GM19468 (cell line): ENCODE results near the gene FSTL4.

Experiments used
- ATAC-seq: cut with Tn5 transposase; IDR thresholded peaks from one replicate; pipeline ENCODE4 v1.9.1; 2021; ENCODE audit warnings: mild to moderate bottlenecking, moderate library complexity, moderate number of reproducible peaks; ENCODE audit not compliant: unreplicated experiment; ENCODE audit errors: extremely low read depth

The FSTL4 gene

DNA sequence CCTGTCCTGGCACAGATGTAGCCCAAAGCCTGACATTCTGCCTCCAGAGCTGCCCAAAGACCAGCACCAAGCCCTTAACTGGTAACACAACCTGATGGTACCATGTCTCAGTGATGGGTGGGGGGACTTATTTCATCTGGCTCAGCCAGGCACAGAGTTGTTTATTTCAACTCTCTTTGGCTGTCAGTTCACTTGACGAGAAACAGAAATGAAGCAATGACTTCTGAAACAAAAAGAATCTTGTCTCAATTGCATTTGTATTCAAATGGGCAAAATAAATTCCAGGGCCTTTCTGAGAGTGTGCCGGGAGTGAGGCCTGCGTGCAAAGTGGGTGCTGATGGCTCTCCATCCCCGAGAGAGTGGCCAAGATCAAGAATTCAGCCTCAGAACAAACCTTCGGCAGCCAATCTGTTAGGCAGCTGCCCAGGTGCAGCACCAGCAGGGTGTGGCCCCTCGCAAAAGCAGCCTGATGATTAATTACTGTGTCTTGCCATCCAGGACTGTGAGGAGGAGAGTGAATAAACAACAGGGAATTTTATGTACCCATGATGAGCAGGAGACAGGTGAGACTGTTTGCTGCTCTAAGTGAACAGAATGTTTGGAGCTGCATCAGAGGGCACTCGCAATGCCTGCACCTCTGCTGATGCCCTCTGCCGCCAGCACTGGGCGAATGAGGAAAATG is 322.5 kb downstream of the FSTL4 start:
- no peak for ATAC-seq

GRCh38 chr5:133287500-133287899 is 324.8 kb downstream of the FSTL4 start:
- no peak for ATAC-seq

DNA sequence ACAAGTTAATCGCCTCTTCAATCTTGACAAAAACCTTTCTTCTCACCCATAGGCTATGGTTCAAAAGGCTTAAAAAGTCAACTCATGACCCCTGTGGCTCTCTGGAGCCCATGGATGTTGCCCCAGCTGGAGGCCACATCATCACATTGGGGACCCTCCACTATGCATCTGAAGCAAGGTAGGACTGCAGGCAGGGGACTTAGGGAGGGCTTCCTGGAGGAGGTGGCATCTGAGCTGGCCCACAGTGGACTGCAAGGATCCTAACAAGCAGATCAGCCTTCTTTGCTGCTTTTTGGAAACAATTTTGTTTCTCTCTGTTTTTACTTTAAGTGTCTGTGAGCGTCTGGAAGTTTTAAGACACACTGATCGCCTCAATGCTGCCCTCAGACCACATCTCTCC is 325.9 kb downstream of the FSTL4 start:
- ATAC-seq: no peak

DNA sequence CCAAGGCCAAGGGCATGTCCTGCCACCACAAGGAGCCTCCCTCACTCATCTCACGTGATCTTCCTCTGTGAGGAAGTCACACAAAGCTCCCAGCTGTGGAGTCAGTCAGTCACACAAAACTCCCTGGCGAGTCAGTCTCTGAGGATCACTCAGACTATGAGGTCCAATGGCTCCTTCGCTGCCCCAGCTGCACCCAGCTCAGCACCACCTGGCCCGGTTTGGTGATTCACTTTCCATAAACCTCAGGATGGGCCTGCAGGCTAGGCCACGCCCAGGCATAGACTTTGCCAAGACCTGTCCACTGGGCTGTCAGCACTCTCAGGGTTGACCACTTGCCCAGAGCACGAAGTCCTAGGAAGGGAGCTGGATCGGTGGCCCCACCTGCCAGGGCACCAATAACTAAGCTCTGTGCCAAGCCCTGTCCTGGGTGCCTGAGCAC is 326.7 kb downstream of the FSTL4 start:
- ATAC-seq: no peak

DNA sequence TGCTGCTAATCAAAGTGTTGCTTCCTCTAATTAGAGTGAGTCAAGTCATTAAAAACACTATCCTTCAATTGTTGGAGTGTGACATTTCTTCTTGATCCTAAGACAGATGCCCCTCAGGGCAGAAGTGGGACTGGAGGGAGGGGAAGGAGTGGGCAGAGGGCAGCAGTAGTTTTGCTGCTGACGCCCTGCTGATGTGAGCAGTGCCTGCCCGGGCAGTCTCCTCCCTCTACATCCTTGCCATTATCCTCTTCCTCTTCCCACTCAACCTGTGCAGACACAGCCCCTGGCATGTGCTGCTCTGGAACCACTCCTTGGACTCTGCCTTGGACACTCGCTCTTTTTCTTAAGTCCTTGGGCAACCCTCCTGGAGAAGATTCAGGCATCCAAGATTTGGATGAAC is 328.0 kb downstream of the FSTL4 start:
- no peak for ATAC-seq

GRCh38 chr5:133278317-133278716 is 334.0 kb downstream of the FSTL4 start:
- ATAC-seq: no peak

DNA sequence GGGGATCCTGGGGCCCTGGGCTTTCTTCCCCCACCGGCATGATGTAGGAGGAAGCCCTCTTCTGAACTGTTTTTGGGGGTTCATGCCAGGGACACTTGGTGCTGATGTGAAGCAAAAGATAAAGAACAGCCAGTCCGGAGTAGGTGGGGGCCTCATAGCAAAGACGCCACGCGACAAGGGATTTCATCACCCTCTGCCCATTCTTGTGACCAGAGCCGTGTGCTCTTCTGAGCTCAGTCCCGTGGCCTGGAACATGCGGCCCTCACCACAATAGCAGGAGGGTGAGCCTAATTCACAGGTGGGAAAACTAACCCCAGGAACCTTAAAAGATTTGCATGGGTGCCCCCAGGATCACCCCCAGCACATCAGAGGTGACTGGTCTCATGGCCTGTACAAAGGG is 334.6 kb downstream of the FSTL4 start:
- ATAC-seq: no peak

DNA sequence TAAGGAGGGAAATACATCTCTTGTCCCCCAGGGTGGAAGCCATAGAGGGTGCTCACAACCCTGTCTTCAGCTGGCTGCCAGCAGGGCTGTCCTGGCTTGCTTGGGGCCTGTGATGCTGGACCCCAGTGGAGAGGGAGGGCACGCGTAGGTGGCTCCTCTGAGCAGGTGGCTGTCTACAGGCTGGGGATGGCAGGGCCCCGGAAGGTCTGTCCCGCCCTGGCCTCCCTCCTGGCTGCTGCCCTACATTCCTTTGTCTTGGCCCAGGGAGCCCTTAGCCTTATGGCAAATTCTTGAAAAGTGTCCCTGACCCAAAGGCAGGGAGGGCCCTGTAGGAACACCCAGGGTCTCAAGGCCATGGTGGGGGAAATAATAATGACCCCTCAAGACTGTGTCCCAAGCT is 336.2 kb downstream of the FSTL4 start:
- no peak for ATAC-seq

GRCh38 chr5:133275631-133276030 is 336.7 kb downstream of the FSTL4 start:
- ATAC-seq: no peak

DNA sequence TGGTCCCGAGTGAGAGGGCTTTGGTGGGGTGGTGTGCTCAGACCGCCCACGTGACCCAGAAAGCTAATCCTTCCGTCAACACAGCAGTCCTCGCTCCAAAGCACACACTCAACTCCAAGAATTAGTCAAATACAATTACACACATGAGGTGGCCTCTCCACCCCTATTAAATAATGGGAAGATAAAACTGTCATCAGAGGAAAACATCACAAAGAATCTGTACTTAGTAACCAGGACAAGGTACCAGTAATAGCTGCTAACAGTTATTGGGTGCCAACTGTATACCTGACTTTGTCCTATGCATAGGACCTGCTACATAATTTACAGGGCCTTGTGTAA is 337.8 kb downstream of the FSTL4 start:
- ATAC-seq: no peak

DNA sequence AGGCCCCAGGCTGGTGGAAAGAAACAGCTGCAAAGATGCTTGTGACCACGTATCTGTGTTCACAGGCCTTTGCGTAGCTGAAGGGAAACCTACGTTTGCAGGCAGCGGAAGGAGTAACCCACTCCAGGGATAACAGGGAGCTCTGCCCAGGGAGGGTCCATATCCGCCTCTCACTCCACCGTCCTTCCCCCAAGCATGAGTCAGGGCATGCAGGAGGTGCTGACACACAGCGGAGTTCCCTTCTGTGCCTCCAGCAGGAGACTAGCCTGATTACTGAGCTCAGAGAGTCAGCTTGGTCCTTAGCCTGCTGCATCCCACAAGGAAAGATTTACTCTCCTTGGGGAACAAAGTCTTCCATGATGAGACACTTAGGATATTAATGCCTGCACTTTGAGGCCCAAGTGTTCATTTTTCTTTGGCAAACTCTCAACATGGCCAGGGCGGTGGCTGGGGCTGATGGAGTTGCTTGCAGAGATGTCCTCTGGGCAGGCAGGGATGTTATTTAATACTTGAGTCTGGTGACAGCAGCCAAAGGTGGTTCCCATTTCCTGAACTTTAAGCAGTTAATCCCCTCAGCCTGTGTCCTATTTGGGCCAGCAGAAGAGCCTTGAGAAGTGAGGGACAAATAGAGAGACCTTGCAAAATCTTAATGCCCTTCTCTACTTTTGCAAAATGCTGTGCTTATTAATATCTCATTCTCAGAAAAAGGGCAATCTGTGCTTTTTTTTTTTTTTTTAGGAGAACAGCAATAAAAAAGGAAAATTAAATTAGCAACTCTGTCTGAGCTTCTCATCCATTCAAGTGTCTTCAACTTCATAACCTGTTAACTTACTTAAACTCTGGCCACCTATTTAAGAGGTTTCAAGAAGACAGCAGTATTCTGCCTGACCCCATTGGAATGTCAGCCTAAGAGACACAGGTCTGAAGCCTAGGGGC is 338.4 kb downstream of the FSTL4 start:
- no peak for ATAC-seq

DNA sequence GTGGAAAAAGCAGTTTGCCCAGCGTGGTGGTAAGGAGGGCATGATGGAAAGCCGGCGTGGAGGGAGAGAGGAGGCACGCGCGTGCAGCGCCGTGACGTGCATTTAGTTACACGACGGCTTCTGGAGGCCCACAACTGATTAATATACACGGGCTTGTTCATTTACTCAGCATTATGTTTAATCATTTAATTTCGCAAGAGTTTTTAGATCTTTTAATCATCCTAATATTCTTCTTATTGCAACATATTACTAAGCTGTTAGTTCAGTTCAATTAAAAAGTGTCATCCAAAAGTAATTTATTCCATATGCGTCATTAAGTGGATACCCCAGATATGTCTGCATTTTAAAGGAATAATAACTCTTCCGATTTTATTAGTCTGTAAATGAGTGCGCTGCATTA is 340.0 kb downstream of the FSTL4 start:
- no peak for ATAC-seq

DNA sequence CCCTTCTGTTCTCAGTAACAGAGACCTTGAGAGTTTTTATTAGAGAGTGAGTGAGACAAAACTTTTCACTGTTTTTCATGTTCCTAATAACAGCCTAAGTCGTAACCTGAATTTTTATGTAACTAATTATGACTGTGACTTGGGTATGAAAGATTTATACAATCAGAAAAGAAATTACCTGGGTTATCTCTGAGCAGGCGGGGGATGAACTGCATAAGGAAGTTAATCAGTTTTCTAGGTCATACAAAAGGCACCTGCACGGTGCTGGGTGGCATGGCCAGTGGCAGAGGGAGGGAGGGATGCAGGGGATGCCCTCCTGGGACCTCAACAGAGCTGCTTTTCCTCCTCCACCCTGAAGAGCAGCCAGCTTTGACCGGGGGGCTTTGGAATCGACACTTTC is 340.7 kb downstream of the FSTL4 start:
- no peak for ATAC-seq

DNA sequence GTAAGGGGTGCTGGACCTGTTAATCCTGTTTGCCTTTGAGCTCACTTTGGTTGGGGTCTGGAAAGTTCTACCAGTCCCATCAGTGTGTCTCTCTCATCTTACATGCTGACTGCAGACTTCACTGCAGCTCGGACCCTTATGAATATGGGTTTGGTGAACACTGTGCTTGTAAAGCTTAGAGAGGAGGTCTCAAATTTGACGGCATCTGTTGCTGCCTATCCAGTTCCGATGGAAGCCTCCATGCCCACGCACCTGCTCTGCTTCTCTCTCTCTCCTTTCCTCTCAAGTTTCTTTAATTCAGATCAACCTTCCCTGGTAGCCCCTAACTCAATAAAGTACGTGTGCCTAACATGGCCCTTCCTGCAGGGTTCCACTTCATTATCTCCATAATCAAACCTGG is 342.6 kb downstream of the FSTL4 start:
- no peak for ATAC-seq

DNA sequence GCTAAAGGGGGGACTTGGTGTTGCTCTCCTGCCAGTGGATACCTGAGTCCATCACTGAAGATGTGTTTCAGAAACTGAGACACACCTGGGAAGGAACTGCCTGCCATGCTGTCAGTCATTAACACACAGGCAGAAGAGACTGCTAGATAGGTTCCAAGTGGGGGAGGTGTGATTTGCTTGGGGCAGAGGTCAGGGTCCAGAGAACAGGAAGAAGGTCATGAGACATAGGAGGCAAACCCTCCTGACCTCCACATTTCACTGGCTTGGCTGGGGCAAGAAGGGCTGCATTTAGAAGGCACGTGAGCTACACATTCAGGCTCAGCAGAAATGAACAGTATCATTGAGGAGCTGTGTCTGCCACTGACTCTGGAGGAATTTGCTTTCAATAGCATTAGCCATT is 344.7 kb downstream of the FSTL4 start:
- no peak for ATAC-seq

GRCh38 chr5:133266966-133267365 is 345.4 kb downstream of the FSTL4 start:
- ATAC-seq: no peak

- no peak for ATAC-seq
These were observed 345.8 kb downstream of the FSTL4 start for GRCh38 chr5:133266527-133266878.

DNA sequence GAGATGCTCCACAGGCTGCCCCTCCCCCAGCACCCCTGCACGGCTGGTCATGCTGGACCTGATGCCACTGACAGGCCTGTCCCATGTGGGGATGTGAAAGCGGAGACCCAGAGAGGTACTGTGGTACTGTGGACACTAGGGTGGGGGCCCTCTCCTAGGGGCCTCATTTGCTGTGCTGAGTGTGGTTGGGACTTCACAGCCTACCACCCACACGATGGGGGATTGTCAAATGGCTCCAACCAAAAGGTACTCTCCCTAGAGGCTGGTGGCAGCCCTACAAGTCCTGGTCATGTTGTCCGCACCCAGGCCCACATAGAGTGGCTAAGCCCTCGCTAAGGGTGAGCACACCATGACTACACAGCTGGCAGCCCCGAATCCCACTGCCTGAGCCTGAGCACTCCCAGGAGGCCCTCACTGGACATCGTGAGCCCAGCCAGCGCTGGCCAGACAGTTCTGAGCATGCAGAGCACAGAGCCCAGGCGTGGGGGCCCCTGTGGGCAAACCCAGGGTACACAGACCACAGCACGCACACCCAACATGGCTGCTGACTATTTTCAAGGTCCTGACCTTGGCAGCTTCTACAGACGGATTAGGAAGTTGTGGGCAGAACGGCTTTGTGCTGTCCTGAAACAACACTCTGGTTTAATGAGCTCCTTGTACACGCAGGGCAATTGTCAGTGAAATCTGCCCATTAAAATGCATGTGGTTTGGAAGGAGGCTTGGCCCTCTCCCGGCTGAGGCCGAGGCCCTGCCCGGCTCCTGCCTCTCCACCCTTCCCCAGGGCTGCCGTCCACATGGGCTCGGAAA is 346.4 kb downstream of the FSTL4 start:
- ATAC-seq: no peak

DNA sequence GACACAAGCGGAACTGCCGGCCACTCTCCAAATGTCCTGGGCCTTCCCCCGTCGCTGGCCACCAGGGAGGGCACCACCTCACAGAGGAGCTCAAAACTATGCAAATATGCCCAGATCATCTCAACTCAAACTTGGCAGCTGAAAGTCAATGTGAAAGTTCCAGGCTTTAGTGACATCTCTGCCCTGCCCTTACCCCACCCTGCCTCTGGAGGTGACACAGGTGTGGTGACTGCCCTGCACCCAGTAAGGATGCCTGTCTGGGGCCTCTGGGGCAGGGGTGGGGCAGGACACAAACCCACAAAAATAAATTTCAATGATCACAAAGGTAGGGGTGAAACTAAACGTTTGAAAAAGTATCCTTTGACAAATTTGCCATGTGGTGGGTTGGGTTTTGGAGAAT is 347.1 kb downstream of the FSTL4 start:
- no peak for ATAC-seq

DNA sequence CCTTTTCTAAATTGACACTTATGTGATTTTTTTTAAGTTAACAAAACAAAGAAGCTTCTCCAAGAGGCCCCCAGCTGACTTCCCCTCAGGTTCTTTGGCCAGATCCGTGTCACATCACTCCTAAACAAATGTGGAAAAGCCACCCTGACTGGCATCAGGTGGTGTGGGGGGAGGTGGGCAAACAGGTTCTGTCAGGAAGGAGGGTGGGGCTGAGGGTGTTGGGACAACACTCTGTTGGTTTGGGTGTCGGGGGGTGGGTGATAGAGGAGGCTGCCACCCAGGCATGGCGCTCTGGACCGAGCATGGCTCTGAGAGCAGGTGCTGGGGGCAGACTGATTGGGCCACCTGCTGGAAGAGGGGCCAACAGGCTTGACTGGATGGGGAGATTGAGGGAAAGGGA is 349.7 kb downstream of the FSTL4 start:
- no peak for ATAC-seq

- no peak for ATAC-seq
These were observed 350.3 kb downstream of the FSTL4 start for GRCh38 chr5:133261993-133262392.
